Measurements from ENCODE around the gene TSPAN9. TPM values are rescaled to one million over a fixed set of nuclear protein-coding genes. Genes with fewer than 3 reads are reported as not detected.

TSPAN9 gene
- total RNA-seq, 2 donors from 2014 or later: 41.9 to 50.0 TPM

DNA sequence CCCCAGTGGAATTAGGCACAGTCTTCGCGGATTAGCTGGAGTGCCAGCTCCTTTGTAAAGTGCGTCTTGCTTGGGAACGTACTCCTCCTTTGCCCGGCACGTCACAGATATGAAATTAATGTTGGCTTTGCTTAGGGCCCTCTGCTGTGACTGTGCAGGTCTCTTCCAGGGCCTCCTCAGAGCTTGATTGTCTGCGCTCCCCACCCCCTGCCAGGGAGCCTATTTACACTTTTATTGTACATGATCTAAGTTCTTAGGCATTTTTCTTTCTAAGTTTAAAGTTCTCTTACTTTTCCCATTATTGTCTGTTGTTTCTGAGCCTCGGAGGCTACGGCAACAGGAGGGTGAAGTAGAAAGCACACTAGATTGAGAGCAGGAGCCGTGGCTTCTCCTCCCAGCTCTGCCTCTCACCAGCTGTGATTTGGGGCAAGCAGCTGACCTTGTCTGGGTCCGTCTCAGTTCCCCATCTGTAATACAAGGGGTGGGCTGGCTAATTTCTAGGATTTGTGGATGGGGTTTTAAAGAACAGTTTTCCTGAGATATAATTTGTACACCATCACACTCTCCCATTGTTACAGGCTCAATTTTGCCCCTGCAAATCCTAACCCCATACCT, 81.8 kb downstream of the TSPAN9 start:
- no peak for DNase-seq (ENCODE audit: low spot score)

DNA sequence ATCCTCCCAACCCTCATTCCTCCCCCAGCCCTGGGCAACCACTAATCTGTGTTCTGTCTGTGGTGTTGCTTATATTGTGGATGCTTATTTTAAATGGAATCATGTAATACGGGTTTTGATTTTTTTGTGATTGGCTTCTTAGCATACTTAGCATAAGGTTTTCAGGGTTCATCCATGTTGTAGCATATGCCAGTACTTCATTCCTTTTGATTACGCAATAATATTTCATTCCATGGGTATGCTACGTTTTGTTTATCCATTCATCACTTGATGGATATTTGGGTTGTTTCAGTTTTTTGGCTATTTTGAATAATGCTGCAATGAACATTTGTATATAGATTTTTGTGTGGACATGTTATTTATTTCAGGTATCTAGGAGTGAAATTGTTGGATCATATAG, 82.9 kb downstream of the TSPAN9 start:
- intact Hi-C loops (cut with DNase I): no loop called here
- no peak overlapping the region for H3K4me3 ChIP-seq

More for the DNA sequence above, 81.8 kb downstream of the TSPAN9 start:
- Histone ChIP-seq H3K4me1 (replicated peaks) (no peaks in the 10 kb centered on the region), H3K27ac (peak overlapping the region in 1 of 2 donors; percentile 45), H3K4me3 (no peak overlapping the region), H3K27me3 (replicated peaks; ENCODE audit: insufficient read depth) (no peaks in the 10 kb centered on the region), H3K9me3 (no peaks in the 10 kb centered on the region), H3K36me3 (no peaks in the 10 kb centered on the region)
- 31% methylated on average over 11 of the region's 11 CpGs for WGBS
- intact Hi-C loops (cut with DNase I): no loop called here
- TF ChIP-seq POLR2A (IDR thresholded peaks at IDR 0.05) (no peak), POLR2AphosphoS5 (IDR thresholded peaks at IDR 0.05) (no peak)

DNA sequence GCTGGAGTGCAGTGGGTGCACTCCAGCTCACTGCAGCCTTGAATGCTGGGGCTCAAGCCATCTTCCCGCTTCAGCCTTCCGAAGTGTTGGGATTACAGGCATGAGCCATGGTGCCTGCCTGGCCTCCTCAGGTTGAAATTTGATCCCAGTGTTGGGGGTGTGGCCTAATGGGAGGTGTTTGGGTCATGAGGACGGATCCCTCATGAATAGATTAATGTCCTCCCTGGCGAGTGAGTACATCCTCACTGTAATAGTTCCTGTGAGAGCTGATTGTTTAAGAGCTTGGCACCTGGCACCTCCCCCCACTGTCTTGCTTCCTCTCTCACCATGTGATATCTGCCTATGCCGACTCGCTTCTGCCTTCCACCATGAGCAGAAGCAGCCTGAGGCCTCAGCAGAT, 84.7 kb downstream of the TSPAN9 start:
- H3K4me3 ChIP-seq: no peak overlapping the region
- no peak overlapping the region for H3K27ac ChIP-seq
- 84% methylated on average over 6 of the region's 6 CpGs for WGBS
- H3K27me3 ChIP-seq (replicated peaks; ENCODE audit: insufficient read depth): no peaks in the 10 kb centered on the region
- no peak for DNase-seq (ENCODE audit: low spot score)
- no peaks in the 10 kb centered on the region for H3K4me1 ChIP-seq (replicated peaks)
- H3K9me3 ChIP-seq: no peaks in the 10 kb centered on the region
- TF ChIP-seq, protein P1, sequence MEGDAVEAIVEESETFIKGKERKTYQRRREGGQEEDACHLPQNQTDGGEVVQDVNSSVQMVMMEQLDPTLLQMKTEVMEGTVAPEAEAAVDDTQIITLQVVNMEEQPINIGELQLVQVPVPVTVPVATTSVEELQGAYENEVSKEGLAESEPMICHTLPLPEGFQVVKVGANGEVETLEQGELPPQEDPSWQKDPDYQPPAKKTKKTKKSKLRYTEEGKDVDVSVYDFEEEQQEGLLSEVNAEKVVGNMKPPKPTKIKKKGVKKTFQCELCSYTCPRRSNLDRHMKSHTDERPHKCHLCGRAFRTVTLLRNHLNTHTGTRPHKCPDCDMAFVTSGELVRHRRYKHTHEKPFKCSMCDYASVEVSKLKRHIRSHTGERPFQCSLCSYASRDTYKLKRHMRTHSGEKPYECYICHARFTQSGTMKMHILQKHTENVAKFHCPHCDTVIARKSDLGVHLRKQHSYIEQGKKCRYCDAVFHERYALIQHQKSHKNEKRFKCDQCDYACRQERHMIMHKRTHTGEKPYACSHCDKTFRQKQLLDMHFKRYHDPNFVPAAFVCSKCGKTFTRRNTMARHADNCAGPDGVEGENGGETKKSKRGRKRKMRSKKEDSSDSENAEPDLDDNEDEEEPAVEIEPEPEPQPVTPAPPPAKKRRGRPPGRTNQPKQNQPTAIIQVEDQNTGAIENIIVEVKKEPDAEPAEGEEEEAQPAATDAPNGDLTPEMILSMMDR (IDR thresholded peaks at IDR 0.05): no peak
- TF ChIP-seq POLR2A (IDR thresholded peaks at IDR 0.05) (no peak), POLR2AphosphoS5 (IDR thresholded peaks at IDR 0.05) (no peak)
- H3K36me3 ChIP-seq: no peaks in the 10 kb centered on the region
- intact Hi-C loops (cut with DNase I): no loop called here

More for the DNA sequence above, 82.9 kb downstream of the TSPAN9 start:
- no peaks in the 10 kb centered on the region for H3K9me3 ChIP-seq
- TF ChIP-seq, protein P1 (IDR thresholded peaks at IDR 0.05): no peak
- TF ChIP-seq POLR2AphosphoS5 (IDR thresholded peaks at IDR 0.05) (no peak), POLR2A (IDR thresholded peaks at IDR 0.05) (no peak)
- H3K4me1 ChIP-seq (replicated peaks): no peaks in the 10 kb centered on the region
- WGBS: 77% methylated on average over 3 of the region's 3 CpGs
- H3K27me3 ChIP-seq (replicated peaks; ENCODE audit: insufficient read depth): no peaks in the 10 kb centered on the region
- no peak overlapping the region for H3K27ac ChIP-seq
- no peaks in the 10 kb centered on the region for H3K36me3 ChIP-seq
- no peak for DNase-seq (ENCODE audit: low spot score)

DNA sequence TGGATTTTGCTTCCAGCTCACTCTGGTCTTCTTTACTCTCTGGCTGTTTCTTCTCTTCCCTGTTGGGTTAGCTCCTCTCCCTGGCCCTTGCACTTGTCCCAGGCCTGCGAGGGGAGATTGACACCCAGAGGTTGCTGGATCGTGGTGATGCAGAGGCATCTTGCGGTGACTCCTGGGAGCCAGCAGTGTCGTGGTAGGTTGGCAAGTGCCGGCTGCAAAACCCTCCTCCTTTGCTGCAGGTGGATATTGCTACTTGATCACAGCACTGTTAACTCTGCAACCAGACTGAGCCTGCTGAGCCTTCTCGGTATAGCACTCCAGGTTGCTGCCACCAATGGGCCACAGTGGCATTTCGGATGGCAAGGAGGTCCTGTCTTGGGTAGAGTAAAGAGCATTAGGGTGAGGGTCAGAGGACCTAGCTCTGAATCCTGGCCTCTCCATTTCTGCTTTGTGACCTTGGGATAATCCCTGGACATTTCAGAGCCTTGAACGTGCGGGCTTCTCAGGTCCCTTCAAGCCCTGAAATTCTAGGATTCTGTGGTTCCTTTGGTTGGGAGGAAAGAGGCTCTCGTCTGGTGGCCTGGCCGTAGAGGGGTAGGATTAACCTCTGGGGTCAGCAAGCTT, 87.4 kb downstream of the TSPAN9 start:
- no peak overlapping the region for H3K27ac ChIP-seq
- TF ChIP-seq, protein P1 (IDR thresholded peaks at IDR 0.05): no peak
- no peak for TF ChIP-seq POLR2AphosphoS5 (IDR thresholded peaks at IDR 0.05)
- no peak for TF ChIP-seq POLR2A (IDR thresholded peaks at IDR 0.05)
- WGBS: 87% methylated on average over 10 of the region's 11 CpGs

DNA sequence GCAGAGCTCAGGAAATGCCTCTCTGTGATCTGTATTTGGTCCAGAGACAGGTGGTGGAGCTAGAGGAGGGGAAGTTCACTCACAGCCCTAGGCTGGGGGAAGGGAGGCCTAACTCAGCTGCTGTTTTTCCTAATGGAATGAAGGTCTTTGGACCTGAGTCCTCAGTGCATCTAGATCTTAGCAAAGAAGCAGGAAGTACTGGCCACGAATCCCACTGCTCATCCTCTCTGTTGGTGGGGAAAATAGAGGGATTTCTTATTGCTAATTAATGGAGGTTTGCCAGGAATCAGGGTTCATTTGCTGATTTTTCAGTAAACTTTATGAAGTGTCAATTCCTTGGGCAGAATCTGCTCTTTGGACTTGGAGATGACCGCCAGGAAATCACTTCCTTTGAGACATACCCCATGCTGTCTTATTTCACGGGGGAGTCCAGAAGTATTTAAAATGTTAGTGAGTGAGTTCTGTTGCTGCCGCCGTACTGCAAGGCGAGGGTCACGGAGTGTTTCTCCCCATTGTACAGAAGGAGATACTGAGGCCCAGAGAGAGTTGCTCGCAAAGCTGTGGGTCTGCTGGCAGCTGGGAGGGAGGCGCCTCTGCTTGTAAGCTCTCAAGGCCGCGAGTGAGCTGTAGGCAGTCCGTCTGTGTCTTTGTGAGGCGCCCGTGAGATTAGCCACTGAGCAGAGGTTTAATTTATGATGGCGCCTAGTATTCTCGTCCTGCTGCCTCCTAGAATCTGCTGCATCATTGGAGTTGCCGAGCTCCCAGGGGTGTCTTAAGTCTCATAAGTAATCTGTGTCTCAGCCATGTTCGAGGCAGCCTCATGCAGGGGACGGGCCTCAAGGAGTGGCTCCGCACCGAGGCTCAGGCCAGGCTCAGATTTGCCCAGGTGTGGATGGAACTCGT, 88.2 kb downstream of the TSPAN9 start:
- Histone ChIP-seq H3K27ac (no peak overlapping the region), H3K36me3 (no peaks in the 10 kb centered on the region), H3K4me3 (no peak overlapping the region), H3K9me3 (no peaks in the 10 kb centered on the region), H3K4me1 (replicated peaks) (no peaks in the 10 kb centered on the region), H3K27me3 (replicated peaks; ENCODE audit: insufficient read depth) (no peaks in the 10 kb centered on the region)
- WGBS: 94% methylated on average over 22 of the region's 22 CpGs
- intact Hi-C loops (cut with DNase I): no loop called here
- TF ChIP-seq POLR2A (IDR thresholded peaks at IDR 0.05): no peak
- TF ChIP-seq POLR2AphosphoS5 (IDR thresholded peaks at IDR 0.05): no peak
- TF ChIP-seq, protein P1 (IDR thresholded peaks at IDR 0.05): no peak
- DNase-seq (ENCODE audit: low spot score): no peak

More for the DNA sequence above, 87.4 kb downstream of the TSPAN9 start:
- Histone ChIP-seq H3K4me1 (replicated peaks) (no peaks in the 10 kb centered on the region), H3K4me3 (no peak overlapping the region), H3K9me3 (no peaks in the 10 kb centered on the region), H3K36me3 (no peaks in the 10 kb centered on the region), H3K27me3 (replicated peaks; ENCODE audit: insufficient read depth) (no peaks in the 10 kb centered on the region)
- intact Hi-C loops (cut with DNase I): no loop called here
- DNase-seq (ENCODE audit: low spot score): no peak
